HepG2 (cell line): ENCODE data around the gene ARHGEF4. TPM values are rescaled to one million over a fixed set of nuclear protein-coding genes. Genes with fewer than 3 reads are reported as not detected.
A peak's percentile ranks its signal among the peaks of the same experiment; 100 is the strongest.

Experiments
- AHDC1 ChIP-seq: sonication (generic); formaldehyde crosslinking; IDR thresholded peaks from 2 replicates; pipeline ENCODE4 v1.5.1; 2020; ENCODE audit warnings: mild to moderate bottlenecking, missing genetic modification reagents, borderline replicate concordance
- ATRX ChIP-seq: sonication (generic); formaldehyde crosslinking; IDR thresholded peaks from 2 replicates; pipeline ENCODE4 v1.4.0; 2020; ENCODE audit warnings: missing genetic modification reagents, borderline replicate concordance
- E2F1 ChIP-seq: sonication (generic); formaldehyde crosslinking; IDR thresholded peaks from 2 replicates; pipeline ENCODE4 v1.5.0; 2020; ENCODE audit warnings: missing genetic modification reagents
- ISL2 ChIP-seq: sonication (generic); formaldehyde crosslinking; IDR thresholded peaks from 2 replicates; pipeline ENCODE4 v1.5.0; 2020; ENCODE audit warnings: missing genetic modification reagents
- KLF16 ChIP-seq, 2 experiments: sonication (generic) in 1 of 2; formaldehyde crosslinking in 1 of 2; IDR thresholded peaks; 2 replicates each; pipeline versions ENCODE4 v1.6.1 to v1.8.0; 2016 to 2023; ENCODE audit warnings: missing genetic modification reagents in 2 of 2, missing compliant biosample characterization in 1 of 2
- MED8 ChIP-seq: sonication (generic); formaldehyde crosslinking; IDR thresholded peaks from 2 replicates; pipeline ENCODE4 v1.8.1; 2023; ENCODE audit warnings: mild to moderate bottlenecking, missing genetic modification reagents; ENCODE audit not compliant: insufficient replicate concordance
- NCOA1 ChIP-seq: sonication (generic); formaldehyde crosslinking; IDR thresholded peaks from 2 replicates; pipeline ENCODE4 v1.9.0; 2021; ENCODE audit warnings: missing genetic modification reagents
- NFIB ChIP-seq: sonication (generic); formaldehyde crosslinking; IDR thresholded peaks from 2 replicates; pipeline ENCODE4 v1.9.0; 2021; ENCODE audit warnings: missing genetic modification reagents, mild to moderate bottlenecking, borderline replicate concordance
- POLR2A ChIP-seq, 2 experiments: IDR thresholded peaks; 2 replicates each; pipeline ENCODE4 v1.6.1; 2011; ENCODE audit warnings: low read depth in 2 of 2, low read length in 2 of 2, mild to moderate bottlenecking in 1 of 2, moderate library complexity in 1 of 2; ENCODE audit not compliant: insufficient read depth in 1 of 2
- SMAD9 ChIP-seq: sonication (generic); formaldehyde crosslinking; IDR thresholded peaks from 2 replicates; pipeline ENCODE4 v1.5.1; 2020; ENCODE audit warnings: mild to moderate bottlenecking, missing genetic modification reagents
- TMF1 ChIP-seq: sonication (generic); formaldehyde crosslinking; IDR thresholded peaks from 2 replicates; pipeline ENCODE4 v1.8.1; 2022; ENCODE audit warnings: low read depth, missing genetic modification reagents
- ZFP90 ChIP-seq: sonication (generic); formaldehyde crosslinking; IDR thresholded peaks from 2 replicates; pipeline ENCODE4 v1.8.0; 2022; ENCODE audit warnings: missing genetic modification reagents, mild to moderate bottlenecking, inconsistent platforms, borderline replicate concordance
- ZNF235 ChIP-seq: sonication (generic); formaldehyde crosslinking; IDR thresholded peaks from 2 replicates; pipeline ENCODE4 v1.8.1; 2023; ENCODE audit warnings: mild to moderate bottlenecking, missing genetic modification reagents, borderline replicate concordance
- ZNF24 ChIP-seq: fragments of 450-650 bp; IDR thresholded peaks from 2 replicates; pipeline ENCODE4 v1.6.1; 2017; ENCODE audit warnings: antibody characterized with exemption, mild to moderate bottlenecking
- ZNF260 ChIP-seq: sonication (generic); formaldehyde crosslinking; IDR thresholded peaks from 2 replicates; pipeline ENCODE4 v1.4.0; 2020; ENCODE audit warnings: missing genetic modification reagents, low read depth, mild to moderate bottlenecking, borderline replicate concordance
- ZNF335 ChIP-seq: sonication (generic); formaldehyde crosslinking; IDR thresholded peaks from 2 replicates; pipeline ENCODE4 v1.4.0; 2020; ENCODE audit warnings: missing genetic modification reagents
- ZNF430 ChIP-seq: sonication (generic); formaldehyde crosslinking; IDR thresholded peaks from 2 replicates; pipeline ENCODE4 v1.9.0; 2021; ENCODE audit warnings: mild to moderate bottlenecking, missing genetic modification reagents
- ZNF816 ChIP-seq: sonication (generic); formaldehyde crosslinking; IDR thresholded peaks from 2 replicates; pipeline ENCODE4 v1.8.0; 2022; ENCODE audit warnings: missing genetic modification reagents, mild to moderate bottlenecking, borderline replicate concordance
- ZUFSP ChIP-seq: sonication (generic); formaldehyde crosslinking; IDR thresholded peaks from 2 replicates; pipeline ENCODE4 v1.9.0; 2021; ENCODE audit warnings: missing genetic modification reagents, mild to moderate bottlenecking, borderline replicate concordance
- polyA plus RNA-seq, 8 experiments: library from polyadenylated mRNA; depleted of rRNA in 3 of 8; stranded (reverse) in 7 of 8; unstranded in 1 of 8; fragments of >200 nt; fragmentation: Illumina TruSeq in 4 of 8; extraction: Trizol in 4 of 8; gene quantifications; 2 replicates each; pipeline versions ENCODE4 v1.2.1 to v1.2.3, GENCODE V29; 2011 to 2016; ENCODE audit warnings: low read depth in 4 of 8, missing spikeins in 1 of 8, mixed read lengths in 1 of 8; ENCODE audit not compliant: insufficient read depth in 1 of 8
- total RNA-seq, 5 experiments: library from RNA; depleted of rRNA; stranded (reverse); fragments of >200 nt; fragmentation: Illumina TruSeq; extraction: Trizol; gene quantifications; 2 replicates each; pipeline ENCODE4 v1.2.3, GENCODE V29; 2016; ENCODE audit warnings: low read depth in 1 of 5

Gene ARHGEF4
- total and polyA plus RNA-seq, 2 of the 13 experiments (the other 11 are each of a cell fraction or from before 2014, with no cell fraction given) = 0.11 to 0.13 TPM

- TF ChIP-seq ZUFSP (CRISPR knock-in tag) (no peak), ATRX (CRISPR knock-in tag) (no peak), AHDC1 (CRISPR knock-in tag) (no peak; the same call in 1 of the 2 replicates), SMAD9 (CRISPR knock-in tag) (peak; percentile 23; the same call in 1 of the 2 replicates), ZNF235 (CRISPR knock-in tag) (peak; percentile 43; the same call in 1 of the 2 replicates), ZNF260 (CRISPR knock-in tag) (no peak), ZNF430 (CRISPR knock-in tag) (peak; percentile 78), KLF16 (CRISPR knock-in tag; IDR thresholded peaks at IDR 0.05) (peak in 1 of 2 experiments; percentile 41; a peak in 1 of 4 replicates), ISL2 (CRISPR knock-in tag) (peak; percentile 7; the same call in 1 of the 2 replicates), TMF1 (CRISPR knock-in tag) (peak; percentile 73; the same call in 1 of the 2 replicates), NCOA1 (no peak; the same call in none of the 2 replicates), E2F1 (CRISPR knock-in tag) (0 out of 2 replicates have a peak, but pooled peaks have one; percentile 25), ZNF24 (no peak), ZFP90 (peak; percentile 74; the same call in 1 of the 2 replicates), MED8 (CRISPR knock-in tag) (peak; percentile 53), NFIB (no peak), POLR2A (IDR thresholded peaks at IDR 0.05; ENCODE audit: insufficient read depth in 1 of 2, low read depth in 2 of 2, low read length in 2 of 2) (no peak; a peak in 1 of 4 replicates), ZNF335 (no peak), ZNF816 (CRISPR knock-in tag) (no peak; the same call in 1 of the 2 replicates)
Observed at GRCh38 chr2:130797493-130798435, 39.0 kb upstream of the ARHGEF4 start (continued).
